H1 (cell line): ENCODE measurements around the gene SLC25A5. TPM values are rescaled to one million over a fixed set of nuclear protein-coding genes. Genes with fewer than 3 reads are reported as not detected.

Experiments
- CTCF ChIA-PET: fragments of 300-600 bp; sonication (Branson Sonifier 250); formaldehyde crosslinking; loops from one replicate; lab custom pipeline; 2021; ENCODE audit not compliant: partially characterized antibody; lab: Charles Lee
- POLR2A ChIA-PET: fragments of 300-600 bp; sonication (Branson Sonifier 250); formaldehyde crosslinking; loops from one replicate; lab custom pipeline; 2021; ENCODE audit warnings: inconsistent platforms; ENCODE audit not compliant: partially characterized antibody; lab: Charles Lee
- DNase-seq, 2 experiments: peaks; one replicate each; pipeline versions ENCODE4 v3.0.0 to v3.0.0-alpha.2; 2010 to 2022; ENCODE audit warnings: low spot score in 2 of 2, low read depth in 1 of 2, mixed read lengths in 1 of 2
- FAIRE-seq: peaks from 2 replicates; lab custom pipeline; 2011; peaks lifted over from hg19 to GRCh38; lab: Jason Lieb, UNC
- H2AFZ ChIP-seq: 2 replicates; pipeline ENCODE4 v1.8.1; 2012; ENCODE audit warnings: low read length, inconsistent platforms
- H2AK5ac ChIP-seq: 2 replicates; pipeline ENCODE4 v1.6.1; 2013; ENCODE audit warnings: low read depth, low read length
- H2BK120ac ChIP-seq: replicated peaks from 2 replicates; pipeline ENCODE3; 2013; ENCODE audit warnings: low read depth, low read length, inconsistent platforms
- H2BK12ac ChIP-seq: 2 replicates; pipeline ENCODE4 v1.6.1; 2013; ENCODE audit warnings: low read depth, low read length
- H2BK15ac ChIP-seq: 2 replicates; pipeline ENCODE4 v1.6.1; 2013; ENCODE audit warnings: low read length
- H2BK20ac ChIP-seq: 2 replicates; pipeline ENCODE4 v1.6.1; 2013; ENCODE audit warnings: low read length
- H2BK5ac ChIP-seq: 2 replicates; pipeline ENCODE4 v1.6.1; 2013; ENCODE audit warnings: low read depth, low read length
- H3K14ac ChIP-seq: 2 replicates; pipeline ENCODE4 v1.6.1; 2013; ENCODE audit warnings: inconsistent platforms; ENCODE audit not compliant: insufficient read length
- H3K18ac ChIP-seq: 2 replicates; pipeline ENCODE4 v1.6.1; 2013; ENCODE audit warnings: low read length; ENCODE audit errors: extremely low read depth
- H3K23ac ChIP-seq: 2 replicates; pipeline ENCODE4 v1.6.1; 2013; ENCODE audit warnings: inconsistent platforms; ENCODE audit not compliant: insufficient read length
- H3K23me2 ChIP-seq: 2 replicates; pipeline ENCODE4 v1.6.1; 2013; ENCODE audit warnings: low read depth, low read length
- H3K27ac ChIP-seq: 2 replicates; pipeline ENCODE4 v1.6.1; 2011; ENCODE audit warnings: low read depth, low read length, inconsistent platforms
- H3K27me3 ChIP-seq, 4 experiments: replicated peaks in 1 of 4; 1 replicate in 1 of 4; 2 replicates in 3 of 4; pipeline versions ENCODE4 v1.6.1 to v1.8.1; 2011 to 2013; ENCODE audit warnings: low read length in 3 of 4, mild to moderate bottlenecking in 3 of 4, inconsistent platforms in 2 of 4, mixed read lengths in 2 of 4, moderate library complexity in 1 of 4; ENCODE audit not compliant: control insufficient read depth in 3 of 4, insufficient read depth in 3 of 4; ENCODE audit errors: extremely low read depth in 1 of 4
- H3K36me3 ChIP-seq, 4 experiments: 2 replicates each; pipeline versions ENCODE4 v1.6.1 to v1.8.1; 2011 to 2013; ENCODE audit warnings: mild to moderate bottlenecking in 4 of 4, low read length in 3 of 4, moderate library complexity in 2 of 4, control low read depth in 1 of 4, inconsistent platforms in 1 of 4; ENCODE audit not compliant: insufficient read depth in 4 of 4, control insufficient read depth in 2 of 4
- H3K4ac ChIP-seq: replicated peaks from 2 replicates; pipeline ENCODE3; 2013; ENCODE audit warnings: low read length, low read depth, mixed read lengths, inconsistent platforms; ENCODE audit not compliant: insufficient read length
- H3K4me1 ChIP-seq, 4 experiments: replicated peaks in 1 of 4; 1 replicate in 1 of 4; 2 replicates in 3 of 4; pipeline versions ENCODE4 v1.6.1 to v1.8.1; 2011 to 2013; ENCODE audit warnings: low read length in 3 of 4, inconsistent platforms in 2 of 4, mixed read lengths in 1 of 4; ENCODE audit not compliant: insufficient read depth in 4 of 4, control insufficient read depth in 3 of 4
- H3K4me2 ChIP-seq, 2 experiments: 2 replicates each; pipeline versions ENCODE4 v1.6.1 to v1.8.1; 2011 to 2013; ENCODE audit warnings: low read depth in 2 of 2, low read length in 2 of 2, control low read depth in 1 of 2, inconsistent platforms in 1 of 2, mild to moderate bottlenecking in 1 of 2; ENCODE audit not compliant: insufficient read depth in 1 of 2
- H3K4me3 ChIP-seq, 4 experiments: fragments of 200-600, 300-600 bp in 1 of 4; sonication (generic), shearing (Covaris generic), sonication (Bioruptor Twin) in 1 of 4; 2 replicates each; pipeline versions ENCODE4 v1.5.1 to v1.8.1; 2011 to 2016; ENCODE audit warnings: low read length in 4 of 4, low read depth in 3 of 4, control low read depth in 2 of 4, inconsistent platforms in 2 of 4, mild to moderate bottlenecking in 2 of 4, mixed read lengths in 1 of 4, moderate library complexity in 1 of 4; ENCODE audit not compliant: insufficient read depth in 2 of 4; ENCODE audit errors: extremely low read depth in 1 of 4
- H3K56ac ChIP-seq: replicated peaks from 2 replicates; pipeline ENCODE3; 2013; ENCODE audit warnings: low read depth, mild to moderate bottlenecking, mixed read lengths, low read length, inconsistent platforms; ENCODE audit not compliant: insufficient read length
- H3K79me1 ChIP-seq: 2 replicates; pipeline ENCODE4 v1.6.1; 2013; ENCODE audit warnings: low read depth, low read length, control low read depth
- H3K79me2 ChIP-seq, 2 experiments: 2 replicates each; pipeline versions ENCODE4 v1.6.1 to v1.8.1; 2012 to 2013; ENCODE audit warnings: low read length in 2 of 2, mild to moderate bottlenecking in 2 of 2, inconsistent platforms in 1 of 2; ENCODE audit not compliant: insufficient read depth in 2 of 2, control insufficient read depth in 1 of 2
- H3K9ac ChIP-seq, 4 experiments: replicated peaks in 1 of 4; 1 replicate in 1 of 4; 2 replicates in 3 of 4; pipeline versions ENCODE4 v1.6.1 to v1.8.1; 2011 to 2013; ENCODE audit warnings: low read depth in 3 of 4, low read length in 3 of 4, control low read depth in 2 of 4, mild to moderate bottlenecking in 2 of 4, moderate library complexity in 2 of 4, inconsistent platforms in 1 of 4; ENCODE audit errors: extremely low read depth in 1 of 4
- H3K9me3 ChIP-seq, 2 experiments: 2 replicates each; pipeline versions ENCODE4 v1.6.1 to v1.8.1; 2012 to 2013; ENCODE audit warnings: mild to moderate bottlenecking in 2 of 2, moderate library complexity in 2 of 2, control low read depth in 1 of 2, inconsistent platforms in 1 of 2, low read depth in 1 of 2, low read length in 1 of 2, mixed read lengths in 1 of 2; ENCODE audit not compliant: insufficient read depth in 2 of 2
- H4K20me1 ChIP-seq, 2 experiments: replicated peaks in 1 of 2; 2 replicates each; pipeline versions ENCODE3 to v1.8.1; 2011 to 2013; ENCODE audit warnings: inconsistent platforms in 2 of 2, low read length in 2 of 2, mild to moderate bottlenecking in 1 of 2; ENCODE audit not compliant: insufficient read depth in 2 of 2, control insufficient read depth in 1 of 2
- H4K5ac ChIP-seq: 2 replicates; pipeline ENCODE4 v1.6.1; 2013; ENCODE audit warnings: low read length, low read depth, mixed read lengths, inconsistent platforms; ENCODE audit not compliant: insufficient read length
- H4K8ac ChIP-seq: 2 replicates; pipeline ENCODE4 v1.8.0; 2013; ENCODE audit warnings: mild to moderate bottlenecking, moderate library complexity, low read length, inconsistent platforms; ENCODE audit not compliant: insufficient read depth; ENCODE audit errors: extremely low read depth
- H4K91ac ChIP-seq: replicated peaks from 2 replicates; pipeline ENCODE3; 2013; ENCODE audit warnings: low read length, mixed read lengths, inconsistent platforms; ENCODE audit not compliant: insufficient read length
- BCL11A ChIP-seq, 2 experiments: IDR thresholded peaks; one replicate each; pipeline ENCODE4 v1.6.1; 2011; ENCODE audit warnings: low read depth in 2 of 2, low read length in 2 of 2, mild to moderate bottlenecking in 2 of 2
- CBX5 ChIP-seq: fragments of 300-800, 300-1000 bp; sonication (generic); IDR thresholded peaks from 2 replicates; pipeline ENCODE4 v1.7.1; 2016; ENCODE audit warnings: antibody characterized with exemption, low read length, low read depth
- EZH2 ChIP-seq: fragments of 200-600 bp; sonication (generic); IDR thresholded peaks from 2 replicates; pipeline ENCODE4 v1.7.1; 2012; ENCODE audit warnings: low read depth, mild to moderate bottlenecking, moderate library complexity, low read length, inconsistent platforms; ENCODE audit not compliant: severe bottlenecking
- KDM1A ChIP-seq: fragments of 200-600, 300-600 bp; sonication (generic); IDR thresholded peaks from 2 replicates; pipeline ENCODE4 v1.7.1; 2016; ENCODE audit warnings: mild to moderate bottlenecking, low read length, borderline replicate concordance
- KDM4A ChIP-seq: IDR thresholded peaks from one replicate; pipeline ENCODE4 v1.7.1; 2012; ENCODE audit warnings: low read depth, mild to moderate bottlenecking, moderate library complexity, low read length, inconsistent platforms; ENCODE audit not compliant: severe bottlenecking
- MAFK ChIP-seq: IDR thresholded peaks from 2 replicates; pipeline ENCODE4 v1.6.1; 2012; ENCODE audit warnings: low read depth, mild to moderate bottlenecking, improper control_type of control experiment, low read length
- NRF1 ChIP-seq: IDR thresholded peaks from 2 replicates; pipeline ENCODE4 v1.6.1; 2011; ENCODE audit warnings: mild to moderate bottlenecking, low read depth, low read length, improper control_type of control experiment
- PHF8 ChIP-seq: fragments of 200-600 bp; sonication (generic); conservative IDR thresholded peaks from 2 replicates; pipeline ENCODE4 v1.7.1; 2012; ENCODE audit warnings: low read depth, mild to moderate bottlenecking, inconsistent platforms, low read length, moderate library complexity
- POU5F1 ChIP-seq: IDR thresholded peaks from 2 replicates; pipeline ENCODE4 v1.6.1; 2011; ENCODE audit warnings: low read depth, mild to moderate bottlenecking, low read length, moderate library complexity
- RXRA ChIP-seq: IDR thresholded peaks from 2 replicates; pipeline ENCODE4 v1.6.1; 2011; ENCODE audit warnings: low read depth, mild to moderate bottlenecking, low read length, moderate library complexity; ENCODE audit not compliant: insufficient read depth
- SIN3A ChIP-seq, 2 experiments: IDR thresholded peaks in 1 of 2; conservative IDR thresholded peaks in 1 of 2; 2 replicates each; pipeline ENCODE4 v1.6.1; 2011 to 2012; ENCODE audit warnings: low read length in 2 of 2, improper control_type of control experiment in 1 of 2, low read depth in 1 of 2, mild to moderate bottlenecking in 1 of 2
- SP2 ChIP-seq: IDR thresholded peaks from 2 replicates; pipeline ENCODE4 v1.6.1; 2012; ENCODE audit warnings: mild to moderate bottlenecking, low read length, inconsistent platforms
- SRF ChIP-seq: IDR thresholded peaks from 2 replicates; pipeline ENCODE4 v1.6.1; 2011; ENCODE audit warnings: mild to moderate bottlenecking, low read depth, low read length, moderate library complexity
- TAF7 ChIP-seq: optimal IDR thresholded peaks from 2 replicates; pipeline ENCODE3; 2011; ENCODE audit warnings: low read depth, mild to moderate bottlenecking, inconsistent platforms, low read length, moderate library complexity, borderline replicate concordance
- TEAD4 ChIP-seq: IDR thresholded peaks from 2 replicates; pipeline ENCODE4 v1.6.1; 2012; ENCODE audit warnings: low read depth, low read length, inconsistent platforms, mixed read lengths
- WGBS, 2 experiments: shearing (Covaris generic) in 1 of 2; methylation state at CpG; one replicate each; pipeline versions ENCODE4 v1.1.6 to v1.1.7; 2013 to 2015; ENCODE audit warnings: low lambda C conversion rate in 2 of 2, mixed read lengths in 2 of 2, inconsistent platforms in 1 of 2, low coverage in 1 of 2, missing lambda C conversion rate in 1 of 2; ENCODE audit not compliant: insufficient replicate concordance in 2 of 2, insufficient coverage in 1 of 2, insufficient read length in 1 of 2; ENCODE audit errors: extremely low coverage in 1 of 2, missing lambda C conversion rate in 1 of 2; 5-methylcytosine and 5-hydroxymethylcytosine counted together
- polyA plus RNA-seq, 7 experiments: library from polyadenylated mRNA; depleted of rRNA in 3 of 7; stranded (reverse) in 5 of 7; unstranded in 2 of 7; fragments of >200 nt in 5 of 7; fragments of 200-250 nt in 2 of 7; gene quantifications; 1 replicate in 5 of 7; 2 replicates in 1 of 7; 4 replicates in 1 of 7; pipeline versions ENCODE4 v1.2.1 to v1.2.3, GENCODE V29; 2011 to 2013; ENCODE audit warnings: missing spikeins in 2 of 7, mixed read lengths in 2 of 7
- total RNA-seq: library from RNA; stranded (reverse); fragmentation: NEBNext Ultra II Directional; extraction: Animal tissue kit (Norgen Biotek cat#: 25700); gene quantifications from 2 replicates; pipeline ENCODE4 v1.2.1, GENCODE V29; 2021

SLC25A5 gene
- total and polyA plus RNA-seq, 2 of the 8 experiments (the other 6 are each of a cell fraction or from before 2014, with no cell fraction given): 512 to 727 TPM

- Histone ChIP-seq H3K14ac (no peak overlapping the region), H3K56ac (no peak overlapping the region), H4K91ac (no peak overlapping the region), H2BK5ac (no peak overlapping the region), H3K4me2 (no peak overlapping the region), H3K23me2 (no peaks in the 10 kb centered on the region), H3K4ac (no peak overlapping the region), H3K27ac (no peak overlapping the region), H3K9ac (no peak overlapping the region), H3K36me3 (no peaks in the 10 kb centered on the region), H4K8ac (no peak overlapping the region), H2BK120ac (no peak overlapping the region), H2AFZ (no peak overlapping the region), H4K20me1 (no peaks in the 10 kb centered on the region), H2BK20ac (no peak overlapping the region), H3K27me3 (no peaks in the 10 kb centered on the region), H2BK15ac (no peak overlapping the region), H2AK5ac (no peak overlapping the region), H3K18ac (no peak overlapping the region), H3K9me3 (no peaks in the 10 kb centered on the region; a peak in 1 of 4 replicates), H4K5ac (no peak overlapping the region), H3K4me1 (peaks cover 0 to 3% (median 0%) of the 10 kb centered on the region in 4 experiments; a peak in 3 of 7 replicates), H3K23ac (no peak overlapping the region), H3K79me2 (no peaks in the 10 kb centered on the region), H3K79me1 (no peaks in the 10 kb centered on the region), H3K4me3 (no peak overlapping the region), H2BK12ac (no peak overlapping the region)
- DNase-seq: no peak
- ChIA-PET POLR2A (no interaction called here), CTCF (no interaction called here)
- FAIRE-seq: no peak
- WGBS, 2 experiments: 76% methylated on average over 3 of the region's 14 CpGs; no CpG with 5 or more reads in 1 of the 2 experiments
- TF ChIP-seq SP2 (no peak), TAF7 (no peak), NRF1 (no peak), KDM1A (no peak), EZH2 (no peak), POU5F1 (no peak), RXRA (no peak), CBX5 (no peak), TEAD4 (no peak), BCL11A (IDR thresholded peaks at IDR 0.05; ENCODE audit: low read depth in 2 of 2, low read length in 2 of 2) (no peak), MAFK (no peak), SRF (no peak), SIN3A (conservative IDR thresholded peaks at IDR 0.05 in 1 of 2, IDR thresholded peaks at IDR 0.05 in 1 of 2; ENCODE audit: low read depth in 1 of 2, low read length in 2 of 2) (no peak), KDM4A (no peak), PHF8 (no peak)
Observed at GRCh38 chrX:119423631-119424030, 44.6 kb upstream of the SLC25A5 start.
